NCI-H345 (cell line): ENCODE results near the gene RRP1B.

Experiments
- DNase-seq: peaks from one replicate; lab custom pipeline; 2025; lab: John Stamatoyannopoulos, UW

The RRP1B gene

DNA sequence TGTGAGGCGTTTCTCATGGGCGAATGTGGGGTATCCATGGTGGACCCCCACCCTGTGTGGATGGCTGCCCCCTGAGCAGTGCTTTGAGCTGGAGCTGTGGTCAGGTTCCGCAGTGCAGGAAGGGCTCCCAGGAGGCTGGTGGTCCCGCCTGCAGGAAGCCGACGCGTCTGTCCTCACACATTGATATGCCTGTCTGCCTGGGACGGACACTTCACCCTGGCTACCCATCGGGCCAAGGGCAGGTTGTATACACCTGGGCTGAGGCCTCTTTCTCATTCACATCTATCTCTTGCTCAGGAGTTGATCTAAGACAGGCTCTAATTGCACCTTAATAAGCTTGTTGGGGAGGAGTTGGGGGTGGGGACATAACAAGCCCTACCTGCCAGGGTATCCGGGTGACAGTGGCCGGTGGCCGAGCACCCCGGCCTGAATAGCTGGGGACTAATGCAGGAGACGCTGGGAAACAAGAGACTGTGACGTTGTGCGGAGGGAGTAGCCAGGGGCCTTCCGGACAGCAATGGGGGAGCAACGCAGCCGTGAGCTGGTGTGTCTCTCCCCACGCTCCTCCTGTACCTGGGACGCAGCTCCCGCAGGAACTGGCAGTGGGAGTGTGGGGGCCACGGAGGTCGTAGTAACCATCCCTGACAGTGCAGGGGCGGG is 81.3 kb downstream of the RRP1B start:
- DNase-seq: no peak

GRCh38 chr21:43741423-43742096 is 82.2 kb downstream of the RRP1B start:
- no peak for DNase-seq

- no peak for DNase-seq
These were observed 84.6 kb downstream of the RRP1B start for GRCh38 chr21:43743947-43744346.

DNA sequence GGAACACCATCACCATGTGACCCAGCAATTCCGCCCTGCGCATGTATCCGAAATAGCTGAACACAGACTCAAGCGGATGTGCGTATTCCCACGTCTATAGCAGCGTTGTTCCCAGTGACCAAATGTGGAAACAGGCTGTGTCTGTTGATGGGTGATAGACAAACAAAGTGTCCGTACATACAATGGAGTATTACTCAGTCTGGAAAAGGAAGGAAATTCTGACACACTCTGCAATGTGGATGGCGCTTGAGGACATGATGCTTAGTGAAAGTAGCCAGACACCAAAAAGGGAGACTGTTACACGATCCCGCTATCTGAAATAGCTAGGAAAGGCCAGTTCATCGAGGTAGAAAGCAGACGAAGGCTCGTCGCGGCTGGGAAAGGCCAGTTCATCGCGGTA is 85.4 kb downstream of the RRP1B start:
- DNase-seq: no peak
